Breast epithelium (tissue), 3 donors: ENCODE results near the gene VEZT.

Experiments
- POLR2AphosphoS5 ChIP-seq, 3 donors: sonication (generic); formaldehyde crosslinking; IDR thresholded peaks; one replicate each; pipeline ENCODE4 v1.6.1; 2017; ENCODE audit warnings: antibody characterized with exemption in 3 of 3
- TF ChIP-seq, protein P1 (sequence below), 3 donors: fragments of 450-650 bp; IDR thresholded peaks; one replicate each; pipeline ENCODE4 v1.5.1; 2016 to 2017; ENCODE audit warnings: antibody characterized with exemption in 3 of 3, mild to moderate bottlenecking in 3 of 3, moderate library complexity in 3 of 3

GRCh38 chr12:95328708-95329107, 111.1 kb downstream of the VEZT start:
- no peak for TF ChIP-seq POLR2AphosphoS5 (IDR thresholded peaks at IDR 0.05)
- TF ChIP-seq, protein P1, sequence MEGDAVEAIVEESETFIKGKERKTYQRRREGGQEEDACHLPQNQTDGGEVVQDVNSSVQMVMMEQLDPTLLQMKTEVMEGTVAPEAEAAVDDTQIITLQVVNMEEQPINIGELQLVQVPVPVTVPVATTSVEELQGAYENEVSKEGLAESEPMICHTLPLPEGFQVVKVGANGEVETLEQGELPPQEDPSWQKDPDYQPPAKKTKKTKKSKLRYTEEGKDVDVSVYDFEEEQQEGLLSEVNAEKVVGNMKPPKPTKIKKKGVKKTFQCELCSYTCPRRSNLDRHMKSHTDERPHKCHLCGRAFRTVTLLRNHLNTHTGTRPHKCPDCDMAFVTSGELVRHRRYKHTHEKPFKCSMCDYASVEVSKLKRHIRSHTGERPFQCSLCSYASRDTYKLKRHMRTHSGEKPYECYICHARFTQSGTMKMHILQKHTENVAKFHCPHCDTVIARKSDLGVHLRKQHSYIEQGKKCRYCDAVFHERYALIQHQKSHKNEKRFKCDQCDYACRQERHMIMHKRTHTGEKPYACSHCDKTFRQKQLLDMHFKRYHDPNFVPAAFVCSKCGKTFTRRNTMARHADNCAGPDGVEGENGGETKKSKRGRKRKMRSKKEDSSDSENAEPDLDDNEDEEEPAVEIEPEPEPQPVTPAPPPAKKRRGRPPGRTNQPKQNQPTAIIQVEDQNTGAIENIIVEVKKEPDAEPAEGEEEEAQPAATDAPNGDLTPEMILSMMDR (IDR thresholded peaks at IDR 0.05): no peak
